Glutamatergic neuron (in vitro differentiated cells): ENCODE results near the gene FUCA2. TPM values are rescaled to one million over a fixed set of nuclear protein-coding genes. Genes with fewer than 3 reads are reported as not detected.

Experiments
- DNase-seq: peaks from one replicate; pipeline ENCODE4 v3.0.0; 2022
- H3K27ac Mint-ChIP-seq: one replicate; pipeline ENCODE4 v1.8.0; 2020; ENCODE audit warnings: mild to moderate bottlenecking, mixed read lengths, inconsistent platforms; ENCODE audit not compliant: unreplicated experiment
- H3K27me3 Mint-ChIP-seq: one replicate; pipeline ENCODE4 v1.8.0; 2020; ENCODE audit warnings: mild to moderate bottlenecking, moderate library complexity, mixed read lengths, inconsistent platforms; ENCODE audit not compliant: unreplicated experiment
- H3K36me3 Mint-ChIP-seq: one replicate; pipeline ENCODE4 v1.8.0; 2020; ENCODE audit warnings: mild to moderate bottlenecking, mixed read lengths, inconsistent platforms; ENCODE audit not compliant: unreplicated experiment
- H3K4me1 Mint-ChIP-seq: one replicate; pipeline ENCODE4 v1.8.0; 2020; ENCODE audit warnings: mild to moderate bottlenecking, low read depth, mixed read lengths, inconsistent platforms; ENCODE audit not compliant: unreplicated experiment
- H3K4me3 Mint-ChIP-seq: one replicate; pipeline ENCODE4 v1.8.0; 2020; ENCODE audit warnings: mild to moderate bottlenecking, mixed read lengths, inconsistent platforms; ENCODE audit not compliant: unreplicated experiment
- H3K9me3 Mint-ChIP-seq: one replicate; pipeline ENCODE4 v1.8.0; 2020; ENCODE audit warnings: mild to moderate bottlenecking, moderate library complexity, mixed read lengths, inconsistent platforms; ENCODE audit not compliant: unreplicated experiment
- total RNA-seq: library from RNA; stranded (reverse); fragmentation: NEBNext Ultra II Directional; extraction: Animal tissue kit (Norgen Biotek cat#: 25700); gene quantifications from one replicate; pipeline ENCODE4 v1.2.1, GENCODE V29; 2021; ENCODE audit not compliant: unreplicated experiment
- TF ChIP-seq, protein P1 (sequence below): fragments of 200-600 bp; sonication (generic); IDR thresholded peaks from one replicate; pipeline ENCODE4 v1.5.0; 2021; ENCODE audit not compliant: partially characterized antibody, unreplicated experiment

FUCA2 gene
- total RNA-seq, 1 donor from 2014 or later, result 19.2 TPM

- Mint-ChIP-seq H3K27ac (no peak overlapping the region), H3K4me1 (no peaks in the 10 kb centered on the region), H3K4me3 (peak overlapping the region; percentile 78), H3K9me3 (no peaks in the 10 kb centered on the region), H3K36me3 (no peaks in the 10 kb centered on the region), H3K27me3 (peaks cover 6% of the 10 kb centered on the region)
- TF ChIP-seq, protein P1, sequence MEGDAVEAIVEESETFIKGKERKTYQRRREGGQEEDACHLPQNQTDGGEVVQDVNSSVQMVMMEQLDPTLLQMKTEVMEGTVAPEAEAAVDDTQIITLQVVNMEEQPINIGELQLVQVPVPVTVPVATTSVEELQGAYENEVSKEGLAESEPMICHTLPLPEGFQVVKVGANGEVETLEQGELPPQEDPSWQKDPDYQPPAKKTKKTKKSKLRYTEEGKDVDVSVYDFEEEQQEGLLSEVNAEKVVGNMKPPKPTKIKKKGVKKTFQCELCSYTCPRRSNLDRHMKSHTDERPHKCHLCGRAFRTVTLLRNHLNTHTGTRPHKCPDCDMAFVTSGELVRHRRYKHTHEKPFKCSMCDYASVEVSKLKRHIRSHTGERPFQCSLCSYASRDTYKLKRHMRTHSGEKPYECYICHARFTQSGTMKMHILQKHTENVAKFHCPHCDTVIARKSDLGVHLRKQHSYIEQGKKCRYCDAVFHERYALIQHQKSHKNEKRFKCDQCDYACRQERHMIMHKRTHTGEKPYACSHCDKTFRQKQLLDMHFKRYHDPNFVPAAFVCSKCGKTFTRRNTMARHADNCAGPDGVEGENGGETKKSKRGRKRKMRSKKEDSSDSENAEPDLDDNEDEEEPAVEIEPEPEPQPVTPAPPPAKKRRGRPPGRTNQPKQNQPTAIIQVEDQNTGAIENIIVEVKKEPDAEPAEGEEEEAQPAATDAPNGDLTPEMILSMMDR, result no peak
- no peak for DNase-seq
Measured at GRCh38 chr6:143538374-143538773, 26.9 kb upstream of the FUCA2 start.

DNA sequence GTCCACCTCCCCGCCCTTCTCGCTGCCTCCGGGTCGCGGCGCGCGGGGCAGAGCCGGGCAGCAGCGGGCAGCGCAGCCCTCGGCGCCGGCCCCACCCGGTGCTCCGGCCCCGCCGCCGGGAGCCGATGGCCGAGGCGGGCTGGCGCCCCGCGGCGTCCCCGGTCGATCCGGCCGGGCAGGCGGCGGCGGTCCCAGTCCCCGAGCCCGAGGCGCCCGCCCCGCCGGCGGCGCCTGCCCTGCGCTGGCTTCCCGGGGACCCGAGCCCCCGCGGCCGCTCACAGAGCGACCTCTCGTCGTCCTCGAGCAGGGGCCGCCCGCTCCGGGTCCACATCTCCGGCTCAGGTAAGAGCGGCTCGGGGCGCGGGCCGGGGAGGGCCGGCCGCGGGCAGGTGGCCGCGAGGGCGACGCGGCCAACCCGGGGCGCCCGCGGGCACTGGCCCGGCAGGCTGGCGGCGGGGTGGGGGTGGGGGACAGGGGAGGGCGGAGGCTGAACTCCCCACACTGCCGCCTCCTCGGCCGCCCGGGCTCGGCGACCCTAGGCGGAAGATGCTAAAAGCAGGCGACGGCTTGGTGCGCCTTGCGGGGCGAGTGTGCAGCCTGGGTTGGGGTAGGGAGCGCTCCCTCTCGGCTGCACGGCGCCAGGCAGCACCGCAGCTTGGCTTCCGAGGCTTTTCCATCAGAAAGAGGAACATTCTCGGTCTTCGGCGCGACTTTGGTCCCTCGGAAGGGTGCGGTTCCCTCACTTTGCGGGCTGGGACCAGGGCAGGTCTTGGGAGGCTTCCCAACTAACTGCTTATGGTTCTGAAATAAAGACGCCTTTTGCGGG, 25.6 kb upstream of the FUCA2 start:
- Mint-ChIP-seq H3K9me3 (no peaks in the 10 kb centered on the region), H3K27me3 (peaks cover 6% of the 10 kb centered on the region), H3K27ac (no peak overlapping the region), H3K4me1 (no peaks in the 10 kb centered on the region), H3K36me3 (no peaks in the 10 kb centered on the region), H3K4me3 (peak overlapping the region; percentile 78)
- peak; percentile 76 for DNase-seq
- TF ChIP-seq, protein P1, result no peak

DNA sequence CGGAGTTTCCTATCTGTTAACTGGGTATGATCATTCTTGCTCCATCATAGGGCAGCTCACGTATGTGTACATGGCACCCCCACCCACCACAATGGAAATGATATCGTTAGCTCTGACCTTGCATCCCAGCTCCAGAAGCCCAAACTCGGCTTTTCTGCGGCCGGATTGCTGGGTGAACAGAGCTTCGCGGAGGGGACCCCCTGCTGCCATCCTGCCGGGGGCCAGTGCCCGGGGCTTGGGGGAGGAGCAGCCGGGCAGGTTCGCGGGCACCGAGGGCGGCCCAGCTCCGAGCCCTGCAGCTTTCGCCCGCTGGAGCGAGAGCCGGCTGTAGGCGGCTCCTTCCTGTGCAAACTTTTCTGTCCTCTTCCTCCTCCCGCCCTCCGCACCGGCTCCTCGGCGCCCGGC, 24.9 kb upstream of the FUCA2 start:
- Mint-ChIP-seq H3K4me3 (peak overlapping the region; percentile 78), H3K36me3 (no peaks in the 10 kb centered on the region), H3K27ac (no peak overlapping the region), H3K9me3 (no peaks in the 10 kb centered on the region), H3K4me1 (no peaks in the 10 kb centered on the region), H3K27me3 (peaks cover 6% of the 10 kb centered on the region)
- TF ChIP-seq, protein P1, result no peak
- DNase-seq, result peak; percentile 34

DNA sequence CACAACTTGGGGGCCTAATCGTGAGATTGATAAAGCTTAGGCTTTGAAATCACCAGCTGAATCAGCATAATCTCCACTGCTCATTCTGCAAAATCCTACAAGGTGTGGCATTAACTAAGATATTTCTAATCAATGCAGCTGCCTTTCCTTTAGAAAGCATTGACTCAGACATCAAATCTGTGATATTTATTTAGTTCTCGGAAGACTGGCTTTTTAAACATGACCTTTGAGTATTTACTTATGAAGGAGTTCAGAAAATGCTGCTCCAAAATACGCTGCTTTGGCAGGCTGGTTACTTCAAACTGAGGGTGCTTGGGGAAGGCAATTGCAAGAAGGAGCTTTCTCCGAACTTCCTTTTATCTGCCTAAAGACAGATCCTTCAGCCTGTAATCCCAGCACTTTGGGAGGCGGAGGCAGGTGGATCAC, 23.7 kb upstream of the FUCA2 start:
- H3K9me3 Mint-ChIP-seq, result no peaks in the 10 kb centered on the region
- no peak overlapping the region for H3K27ac Mint-ChIP-seq
- H3K4me3 Mint-ChIP-seq, result no peak overlapping the region
- no peaks in the 10 kb centered on the region for H3K4me1 Mint-ChIP-seq
- no peak for DNase-seq
- H3K36me3 Mint-ChIP-seq, result no peaks in the 10 kb centered on the region
- TF ChIP-seq, protein P1, result no peak
- H3K27me3 Mint-ChIP-seq, result peaks cover 6% of the 10 kb centered on the region
